GM19099 (cell line): ENCODE results near the gene RGS4.

Experiments used
- POLR2A ChIP-seq: IDR thresholded peaks from 3 replicates; pipeline ENCODE4 v1.6.1; 2011; ENCODE audit warnings: low read depth; ENCODE audit not compliant: insufficient read length; ENCODE audit errors: extremely low read depth

Gene RGS4

DNA sequence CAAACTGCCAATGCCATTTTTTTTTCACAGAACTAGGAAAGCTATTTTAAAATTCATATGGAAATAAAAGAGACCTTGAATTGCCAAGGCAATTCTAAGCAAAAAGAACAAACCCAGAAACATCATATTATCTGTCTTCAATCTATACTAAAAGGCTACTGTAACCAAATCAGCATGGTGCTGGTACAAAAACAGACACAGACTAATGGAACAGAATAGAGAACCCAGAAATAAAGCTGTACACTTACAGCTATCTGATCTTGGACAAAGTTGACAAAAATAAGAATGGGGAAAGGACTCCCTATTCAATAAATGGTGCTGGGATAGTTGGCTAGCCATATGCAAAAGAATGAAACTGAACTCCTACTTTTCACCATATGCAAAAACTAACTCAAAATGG is 50.5 kb downstream of the RGS4 start:
- no peak for TF ChIP-seq POLR2A

- TF ChIP-seq POLR2A = no peak
Observed at GRCh38 chr1:163120372-163120771, 51.2 kb downstream of the RGS4 start.

GRCh38 chr1:163124812-163125211 is 55.7 kb downstream of the RGS4 start:
- no peak for TF ChIP-seq POLR2A
